Measurements from ENCODE around the gene THAP9.
"Not testable (repeated sequence)": the region's sequence is repeated elsewhere in the genome, so short reads cannot be mapped to it uniquely, and the experiment has no call there.

THAP9 gene

GRCh38 chr4:82896755-82897154, 3.8 kb upstream of the THAP9 start:
- no peak for DNase-seq (ENCODE audit: low read depth in 1 of 2, low spot score in 1 of 2)

- no peak for DNase-seq (ENCODE audit: low read depth in 1 of 2, low spot score in 1 of 2)
These were observed 2.0 kb upstream of the THAP9 start for GRCh38 chr4:82898322-82899243.

GRCh38 chr4:82899374-82900065, 1.0 kb upstream of the THAP9 start:
- no peak for DNase-seq (ENCODE audit: low read depth in 1 of 2, low spot score in 1 of 2)

- peak in 1 of 2 donors; percentile 22 for DNase-seq (ENCODE audit: low read depth in 1 of 2, low spot score in 1 of 2)
These were observed 497 bp upstream of the THAP9 start for GRCh38 chr4:82900066-82900410.

GRCh38 chr4:82901183-82901718, 716 bp downstream of the THAP9 start:
- no peak for DNase-seq (ENCODE audit: low read depth in 1 of 2, low spot score in 1 of 2)

- DNase-seq (ENCODE audit: low read depth in 1 of 2, low spot score in 1 of 2), result no peak
These were observed 3.2 kb downstream of the THAP9 start for GRCh38 chr4:82903737-82904136.

- peak in 1 of 2 donors; percentile 59 for DNase-seq (ENCODE audit: low read depth in 1 of 2, low spot score in 1 of 2)
These were observed 4.7 kb downstream of the THAP9 start for GRCh38 chr4:82905205-82905604.

GRCh38 chr4:82906469-82906868, 5.9 kb downstream of the THAP9 start:
- DNase-seq (ENCODE audit: low read depth in 1 of 2, low spot score in 1 of 2), result no peak

- DNase-seq (ENCODE audit: low read depth in 1 of 2, low spot score in 1 of 2), result no peak
These were observed 8.8 kb downstream of the THAP9 start for GRCh38 chr4:82909326-82909725.

GRCh38 chr4:82913305-82913704, 12.8 kb downstream of the THAP9 start:
- DNase-seq (ENCODE audit: low read depth in 1 of 2, low spot score in 1 of 2), result no peak

- DNase-seq (ENCODE audit: low read depth in 1 of 2, low spot score in 1 of 2), result not testable (repeated sequence)
These were observed 13.4 kb downstream of the THAP9 start for GRCh38 chr4:82913968-82914367.

- no peak for DNase-seq (ENCODE audit: low read depth in 1 of 2, low spot score in 1 of 2)
These were observed 17.6 kb downstream of the THAP9 start for GRCh38 chr4:82918091-82918490.

GRCh38 chr4:82919386-82919785, 18.9 kb downstream of the THAP9 start:
- DNase-seq (ENCODE audit: low read depth in 1 of 2, low spot score in 1 of 2), result no peak

- DNase-seq (ENCODE audit: low read depth in 1 of 2, low spot score in 1 of 2), result no peak
These were observed 21.3 kb downstream of the THAP9 start for GRCh38 chr4:82921795-82922194.

- DNase-seq (ENCODE audit: low read depth in 1 of 2, low spot score in 1 of 2), result no peak
These were observed 30.6 kb downstream of the THAP9 start for GRCh38 chr4:82930848-82931755.

- DNase-seq (ENCODE audit: low read depth in 1 of 2, low spot score in 1 of 2), result no peak
These were observed 33.9 kb downstream of the THAP9 start for GRCh38 chr4:82934441-82934840.

GRCh38 chr4:82939414-82939813, 38.9 kb downstream of the THAP9 start:
- no peak for DNase-seq (ENCODE audit: low read depth in 1 of 2, low spot score in 1 of 2)

- no peak for DNase-seq (ENCODE audit: low read depth in 1 of 2, low spot score in 1 of 2)
These were observed 47.0 kb downstream of the THAP9 start for GRCh38 chr4:82947498-82947897.

- no peak for DNase-seq (ENCODE audit: low read depth in 1 of 2, low spot score in 1 of 2)
These were observed 48.2 kb downstream of the THAP9 start for GRCh38 chr4:82948647-82949204.

- DNase-seq (ENCODE audit: low read depth in 1 of 2, low spot score in 1 of 2), result no peak
These were observed 50.7 kb downstream of the THAP9 start for GRCh38 chr4:82951196-82951595.

GRCh38 chr4:82954212-82954611, 53.7 kb downstream of the THAP9 start:
- no peak for DNase-seq (ENCODE audit: low read depth in 1 of 2, low spot score in 1 of 2)
